GM18517 (cell line): ENCODE measurements around the gene EYS.
"Not testable (repeated sequence)": the region's sequence is repeated elsewhere in the genome, so short reads cannot be mapped to it uniquely, and the experiment has no call there.

ENCODE experiments used
- ATAC-seq: cut with Tn5 transposase; IDR thresholded peaks from one replicate; pipeline ENCODE4 v1.9.1; 2021; ENCODE audit warnings: mild to moderate bottlenecking, moderate library complexity; ENCODE audit not compliant: unreplicated experiment

EYS gene

GRCh38 chr6:64505312-64505711, 1201.7 kb downstream of the EYS start:
- ATAC-seq = peak; percentile 52

GRCh38 chr6:64504503-64504902, 1202.5 kb downstream of the EYS start:
- ATAC-seq = no peak

- ATAC-seq = no peak
Observed at GRCh38 chr6:64502801-64503200, 1204.2 kb downstream of the EYS start.

GRCh38 chr6:64497634-64498033, 1209.4 kb downstream of the EYS start:
- no peak for ATAC-seq

GRCh38 chr6:64489763-64490162, 1217.3 kb downstream of the EYS start:
- no peak for ATAC-seq

GRCh38 chr6:64486578-64487351, 1220.3 kb downstream of the EYS start:
- no peak for ATAC-seq

- no peak for ATAC-seq
Observed at GRCh38 chr6:64483956-64484499, 1223.0 kb downstream of the EYS start.

- ATAC-seq = no peak
Observed at GRCh38 chr6:64482631-64483030, 1224.4 kb downstream of the EYS start.

- no peak for ATAC-seq
Observed at GRCh38 chr6:64479134-64479533, 1227.9 kb downstream of the EYS start.

- no peak for ATAC-seq
Observed at GRCh38 chr6:64477391-64477790, 1229.6 kb downstream of the EYS start.

GRCh38 chr6:64476935-64477334, 1230.1 kb downstream of the EYS start:
- no peak for ATAC-seq

- not testable (repeated sequence) for ATAC-seq
Observed at GRCh38 chr6:64469405-64469804, 1237.6 kb downstream of the EYS start.

GRCh38 chr6:64467656-64468055, 1239.4 kb downstream of the EYS start:
- no peak for ATAC-seq

- ATAC-seq = no peak
Observed at GRCh38 chr6:64459411-64459944, 1247.5 kb downstream of the EYS start.

GRCh38 chr6:64448101-64448500, 1258.9 kb downstream of the EYS start:
- ATAC-seq = not testable (repeated sequence)

- ATAC-seq = no peak
Observed at GRCh38 chr6:64445038-64445437, 1262.0 kb downstream of the EYS start.

- ATAC-seq = no peak
Observed at GRCh38 chr6:64439274-64439673, 1267.8 kb downstream of the EYS start.

- no peak for ATAC-seq
Observed at GRCh38 chr6:64437996-64438395, 1269.0 kb downstream of the EYS start.

- no peak for ATAC-seq
Observed at GRCh38 chr6:64429926-64430325, 1277.1 kb downstream of the EYS start.

- ATAC-seq = no peak
Observed at GRCh38 chr6:64428186-64428585, 1278.8 kb downstream of the EYS start.

GRCh38 chr6:64415926-64416325, 1291.1 kb downstream of the EYS start:
- no peak for ATAC-seq

GRCh38 chr6:64411226-64411625, 1295.8 kb downstream of the EYS start:
- ATAC-seq = no peak
